ENCODE measurements around the gene ANK2.

Gene ANK2

GRCh38 chr4:113322736-113323135 is 273.3 kb downstream of the ANK2 start:
- H3K4me2 ChIP-seq (ENCODE audit: low read depth, low read length, poor library complexity, severe bottlenecking) = no peak overlapping the region
- no peaks in the 10 kb centered on the region for H3K9me2 ChIP-seq (replicated peaks; ENCODE audit: low read depth, low read length)
- no peak overlapping the region for H3K9ac ChIP-seq (ENCODE audit: low read depth, low read length, poor library complexity, severe bottlenecking)
- H3K4me1 ChIP-seq (ENCODE audit: insufficient read depth, low read length, poor library complexity, severe bottlenecking) = peaks cover 6% of the 10 kb centered on the region
- H3K27me3 ChIP-seq (ENCODE audit: insufficient read depth, low read length, poor library complexity, severe bottlenecking) = no peaks in the 10 kb centered on the region
- H3K4me3 ChIP-seq (ENCODE audit: low read length, poor library complexity, severe bottlenecking) = no peak overlapping the region
- H4K20me1 ChIP-seq (ENCODE audit: insufficient read depth, low read length, poor library complexity, severe bottlenecking) = no peaks in the 10 kb centered on the region
- TF ChIP-seq EZH2phosphoT487 (IDR thresholded peaks at IDR 0.05; ENCODE audit: borderline replicate concordance) = no peak
- TF ChIP-seq CTCF (conservative IDR thresholded peaks at IDR 0.05; ENCODE audit: low read length) = no peak
- no peaks in the 10 kb centered on the region for H3K9me3 ChIP-seq (ENCODE audit: insufficient read depth, low read depth, low read length)
- no peak overlapping the region for H2AFZ ChIP-seq (ENCODE audit: low read length)
- H3K36me3 ChIP-seq (ENCODE audit: insufficient read depth, low read length) = no peaks in the 10 kb centered on the region
- H3K79me2 ChIP-seq (ENCODE audit: insufficient read depth, low read length) = no peaks in the 10 kb centered on the region
- no peaks in the 10 kb centered on the region for H3F3A ChIP-seq (ENCODE audit: low read depth)

DNA sequence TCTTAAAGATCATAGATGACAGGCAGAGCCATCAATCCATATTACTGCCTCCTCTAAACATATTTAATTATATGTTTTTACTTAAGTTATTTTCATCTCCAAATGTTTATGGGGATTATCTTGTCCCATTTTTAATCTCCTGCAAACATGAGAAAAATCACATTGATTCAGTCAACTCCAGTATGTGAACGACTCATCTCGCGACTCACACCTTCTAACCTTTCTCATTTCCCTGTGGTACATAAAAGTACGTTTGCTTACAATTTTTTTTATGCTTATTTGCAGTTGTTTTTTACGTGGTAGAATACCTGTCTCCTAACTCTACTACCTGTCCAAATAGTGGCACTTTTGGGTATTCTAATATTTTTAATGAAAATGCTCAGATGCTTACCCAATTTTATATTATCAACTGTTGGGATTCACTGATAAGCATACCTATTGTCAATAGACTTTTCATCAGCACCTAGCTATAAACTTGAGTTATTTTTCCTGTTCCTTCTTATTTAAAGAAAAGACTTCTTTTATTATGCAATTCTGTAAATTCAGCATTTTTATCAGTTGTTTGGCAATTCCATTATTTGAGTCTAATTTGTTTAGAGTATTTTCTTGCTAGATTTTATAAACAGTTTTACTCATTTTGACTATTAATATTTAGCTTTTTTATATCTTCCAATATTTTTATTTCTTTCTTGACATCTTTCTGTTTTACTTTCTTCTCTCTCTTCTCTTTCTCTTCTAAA is 276.6 kb downstream of the ANK2 start:
- Histone ChIP-seq H3K36me3 (ENCODE audit: insufficient read depth, low read length) (no peaks in the 10 kb centered on the region), H2AFZ (ENCODE audit: low read length) (no peak overlapping the region), H4K20me1 (ENCODE audit: insufficient read depth, low read length, poor library complexity, severe bottlenecking) (no peaks in the 10 kb centered on the region), H3K4me3 (ENCODE audit: low read length, poor library complexity, severe bottlenecking) (no peak overlapping the region), H3F3A (ENCODE audit: low read depth) (no peaks in the 10 kb centered on the region), H3K27me3 (ENCODE audit: insufficient read depth, low read length, poor library complexity, severe bottlenecking) (no peaks in the 10 kb centered on the region), H3K9me2 (replicated peaks; ENCODE audit: low read depth, low read length) (no peaks in the 10 kb centered on the region), H3K4me2 (ENCODE audit: low read depth, low read length, poor library complexity, severe bottlenecking) (no peak overlapping the region), H3K9me3 (ENCODE audit: insufficient read depth, low read depth, low read length) (no peaks in the 10 kb centered on the region), H3K9ac (ENCODE audit: low read depth, low read length, poor library complexity, severe bottlenecking) (no peak overlapping the region), H3K4me1 (ENCODE audit: insufficient read depth, low read length, poor library complexity, severe bottlenecking) (peaks cover 8% of the 10 kb centered on the region), H3K79me2 (ENCODE audit: insufficient read depth, low read length) (no peaks in the 10 kb centered on the region)
- TF ChIP-seq CTCF (conservative IDR thresholded peaks at IDR 0.05; ENCODE audit: low read length) = no peak

DNA sequence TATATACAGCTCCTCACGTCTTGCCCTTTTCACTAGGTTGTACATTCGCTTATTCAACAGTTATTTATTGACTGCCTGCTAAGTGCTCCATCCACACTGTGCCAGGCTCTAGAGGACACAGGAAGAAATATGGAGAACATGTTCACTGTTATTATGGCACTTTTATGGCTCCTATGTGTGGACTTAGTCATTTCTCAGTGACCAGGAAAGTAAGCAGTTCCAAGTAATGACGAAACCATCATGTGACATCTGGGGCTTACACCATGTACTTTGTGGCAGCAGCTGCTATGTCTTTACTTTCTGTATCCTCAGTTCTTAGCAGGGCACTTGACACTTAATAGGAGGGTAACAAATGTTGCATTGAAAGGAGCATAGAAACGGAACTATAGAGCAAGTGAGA is 278.0 kb downstream of the ANK2 start:
- TF ChIP-seq CTCF (conservative IDR thresholded peaks at IDR 0.05; ENCODE audit: low read length) = no peak
- no peak for TF ChIP-seq EZH2phosphoT487 (IDR thresholded peaks at IDR 0.05; ENCODE audit: borderline replicate concordance)
- Histone ChIP-seq H3K9ac (ENCODE audit: low read depth, low read length, poor library complexity, severe bottlenecking) (no peak overlapping the region), H3K4me1 (ENCODE audit: insufficient read depth, low read length, poor library complexity, severe bottlenecking) (peaks cover 8% of the 10 kb centered on the region), H3K9me2 (replicated peaks; ENCODE audit: low read depth, low read length) (no peaks in the 10 kb centered on the region), H3K4me3 (ENCODE audit: low read length, poor library complexity, severe bottlenecking) (no peak overlapping the region), H3F3A (ENCODE audit: low read depth) (no peaks in the 10 kb centered on the region), H3K4me2 (ENCODE audit: low read depth, low read length, poor library complexity, severe bottlenecking) (no peak overlapping the region), H4K20me1 (ENCODE audit: insufficient read depth, low read length, poor library complexity, severe bottlenecking) (no peaks in the 10 kb centered on the region), H3K9me3 (ENCODE audit: insufficient read depth, low read depth, low read length) (no peaks in the 10 kb centered on the region), H3K27me3 (ENCODE audit: insufficient read depth, low read length, poor library complexity, severe bottlenecking) (no peaks in the 10 kb centered on the region), H3K79me2 (ENCODE audit: insufficient read depth, low read length) (no peaks in the 10 kb centered on the region), H2AFZ (ENCODE audit: low read length) (peak overlapping the region; percentile 54), H3K36me3 (ENCODE audit: insufficient read depth, low read length) (no peaks in the 10 kb centered on the region)

Data from Loucy (cell line).